Measurements from ENCODE around the gene GSTM2.

The GSTM2 gene

GRCh38 chr1:109629372-109630030 lies 38.4 kb upstream of the GSTM2 start:
- no peak overlapping the region for H3K27ac ChIP-seq
- H3K27me3 ChIP-seq (replicated peaks) = no peaks in the 10 kb centered on the region
- DNase-seq = no peak
- H3K36me3 ChIP-seq (replicated peaks) = peaks cover 61% of the 10 kb centered on the region
- TF ChIP-seq CTCF (IDR thresholded peaks at IDR 0.05; ENCODE audit: low read depth, low read length, missing control alignments) = no peak
- in situ Hi-C loops (cut with HindIII; ENCODE audit: low pct_ligation_motif_present, low sequenced_read_pairs) = no loop called here
- H3K4me3 ChIP-seq (ENCODE audit: low read depth, low read length) = no peak overlapping the region

GRCh38 chr1:109630081-109630897 lies 37.6 kb upstream of the GSTM2 start:
- Histone ChIP-seq H3K27me3 (replicated peaks) (no peaks in the 10 kb centered on the region), H3K36me3 (replicated peaks) (peaks cover 61% of the 10 kb centered on the region), H3K27ac (no peak overlapping the region), H3K4me3 (ENCODE audit: low read depth, low read length) (no peak overlapping the region)
- DNase-seq = no peak
- in situ Hi-C loops (cut with HindIII; ENCODE audit: low pct_ligation_motif_present, low sequenced_read_pairs) = no loop called here
- TF ChIP-seq CTCF (IDR thresholded peaks at IDR 0.05; ENCODE audit: low read depth, low read length, missing control alignments) = peak; percentile 35

- Histone ChIP-seq H3K27me3 (replicated peaks) (no peaks in the 10 kb centered on the region), H3K4me3 (ENCODE audit: low read depth, low read length) (no peak overlapping the region), H3K27ac (no peak overlapping the region), H3K36me3 (replicated peaks) (peaks cover 60% of the 10 kb centered on the region)
- DNase-seq = no peak
- TF ChIP-seq CTCF (IDR thresholded peaks at IDR 0.05; ENCODE audit: low read depth, low read length, missing control alignments) = no peak
- in situ Hi-C loops (cut with HindIII; ENCODE audit: low pct_ligation_motif_present, low sequenced_read_pairs) = no loop called here
Measured at GRCh38 chr1:109630898-109631512, 36.9 kb upstream of the GSTM2 start.

- in situ Hi-C loops (cut with HindIII; ENCODE audit: low pct_ligation_motif_present, low sequenced_read_pairs) = no loop called here
- H3K4me3 ChIP-seq (ENCODE audit: low read depth, low read length) = no peak overlapping the region
- DNase-seq = no peak
- TF ChIP-seq CTCF (IDR thresholded peaks at IDR 0.05; ENCODE audit: low read depth, low read length, missing control alignments) = no peak
- peaks cover 52% of the 10 kb centered on the region for H3K36me3 ChIP-seq (replicated peaks)
- no peaks in the 10 kb centered on the region for H3K27me3 ChIP-seq (replicated peaks)
- H3K27ac ChIP-seq = no peak overlapping the region
Measured at GRCh38 chr1:109631513-109632505, 36.0 kb upstream of the GSTM2 start.

GRCh38 chr1:109632671-109633346 lies 35.0 kb upstream of the GSTM2 start:
- Histone ChIP-seq H3K36me3 (replicated peaks) (peaks cover 42% of the 10 kb centered on the region), H3K27me3 (replicated peaks) (no peaks in the 10 kb centered on the region), H3K4me3 (ENCODE audit: low read depth, low read length) (no peak overlapping the region), H3K27ac (no peak overlapping the region)
- in situ Hi-C loops (cut with HindIII; ENCODE audit: low pct_ligation_motif_present, low sequenced_read_pairs) = no loop called here
- DNase-seq = no peak
- no peak for TF ChIP-seq CTCF (IDR thresholded peaks at IDR 0.05; ENCODE audit: low read depth, low read length, missing control alignments)

All from brain microvascular endothelial cell (primary cell).